Heart left ventricle (tissue), 13 donors: ENCODE results near the gene ZNF280D.

Source experiments
- CTCF ChIP-seq, 12 donors: fragments of 200-600 bp; sonication (generic) in 4 of 12; IDR thresholded peaks; one replicate each; pipeline versions ENCODE4 v1.5.0 to v1.8.0; 2018 to 2022; ENCODE audit warnings: antibody characterized with exemption in 12 of 12, mild to moderate bottlenecking in 5 of 12
- POLR2A ChIP-seq, 2 donors: fragments of 450-650 bp; IDR thresholded peaks; one replicate each; pipeline ENCODE4 v1.6.1; 2017; ENCODE audit warnings: antibody characterized with exemption in 2 of 2, mild to moderate bottlenecking in 2 of 2, moderate library complexity in 2 of 2
- donor health status: ischemic (EF 13 %, LVEDD 7.1; RV severe dilation, severe dysfunction).
- donor health status: DM: no; HTN: yes; CAD: no.
- donor health status: DM: no; HTN: no; CAD: no.
- donor health status: ischemic (EF 25% LVEDD 6.9; RV normal size, moderate dysfunction).
- donor health status: ischemic (EF 25% LVEDD 5.7; RV mildly dilated, moderate dysfunction).
- donor health status: ischemic (EF 35%, LVEDD 5.7; RV mildly dilated, moderate dysfunction).
- donor health status: nonischemic (EF 11% LVEDD 7.7; RV severe dilation, severe dysfunction).
- donor health status: DM: yes; HTN: yes; CAD: no.
- donor health status: PGD.
- donor health status: ischemic (EF 29% LVEDD 5.4; RV normal size, mild dysfunction).
- donor health status: nonischemic (EF 23%, LVEDD 6.1; RV moderate dilation, normal function).

GRCh38 chr15:56735589-56735988, 2.3 kb upstream of the ZNF280D start:
- TF ChIP-seq POLR2A (IDR thresholded peaks at IDR 0.05) (no peak), CTCF (IDR thresholded peaks at IDR 0.05) (no peak)
